DMS114 treated with DMSO at 0.1 percent for 48 hours (cell line): ENCODE results near the gene MRPS17.
"Not testable (repeated sequence)": the region's sequence is repeated elsewhere in the genome, so short reads cannot be mapped to it uniquely, and the experiment has no call there.

ENCODE experiments used
- DNase-seq: peaks from one replicate; lab custom pipeline; 2025; ENCODE audit not compliant: unreplicated experiment; lab: John Stamatoyannopoulos, UW

Gene MRPS17

GRCh38 chr7:55951637-55952351 is at the start of gene MRPS17:
Gene MRPS17 (plus strand): TSS chr7:55951877. CDS start chr7:55953196, 1,319 bp downstream.
- DNase-seq: peak; percentile 80

DNA sequence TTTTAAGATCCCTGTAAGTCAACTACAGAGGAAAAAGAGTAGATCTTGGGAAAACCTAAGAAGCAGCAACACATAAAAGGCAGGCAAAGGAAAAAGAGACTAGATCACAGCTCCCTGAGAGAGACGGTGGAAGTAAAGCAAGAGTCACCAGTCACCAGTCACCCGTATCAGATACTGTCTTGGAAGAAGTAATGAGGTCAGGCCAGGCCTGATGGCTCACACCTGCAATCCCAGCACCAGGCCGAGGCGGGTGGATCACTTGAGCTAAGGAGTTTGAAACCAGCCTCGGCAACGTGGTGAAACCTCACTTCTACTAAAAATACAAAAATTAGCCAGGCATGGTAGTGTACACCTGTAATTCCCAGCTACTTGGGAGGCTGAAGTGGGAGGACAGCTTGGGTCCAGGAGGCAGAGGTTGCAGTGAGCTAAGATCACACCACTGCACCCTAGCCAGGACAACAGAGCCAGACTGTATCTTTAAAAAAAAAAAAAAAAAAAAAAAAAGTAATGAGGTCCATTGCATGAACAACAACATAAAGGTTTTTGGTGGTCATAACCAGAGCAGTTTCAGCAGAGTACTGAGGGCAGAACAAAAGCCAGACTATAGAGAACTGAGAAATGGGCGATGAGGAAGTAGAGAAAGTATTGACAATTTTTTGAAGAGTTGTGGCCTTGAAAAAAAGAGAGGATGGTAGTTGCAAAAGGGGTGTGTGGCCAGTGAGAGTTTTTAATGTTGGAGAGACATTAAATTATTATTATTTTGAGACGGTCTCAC is 47.5 kb upstream of the MRPS17 start:
- DNase-seq: no peak

DNA sequence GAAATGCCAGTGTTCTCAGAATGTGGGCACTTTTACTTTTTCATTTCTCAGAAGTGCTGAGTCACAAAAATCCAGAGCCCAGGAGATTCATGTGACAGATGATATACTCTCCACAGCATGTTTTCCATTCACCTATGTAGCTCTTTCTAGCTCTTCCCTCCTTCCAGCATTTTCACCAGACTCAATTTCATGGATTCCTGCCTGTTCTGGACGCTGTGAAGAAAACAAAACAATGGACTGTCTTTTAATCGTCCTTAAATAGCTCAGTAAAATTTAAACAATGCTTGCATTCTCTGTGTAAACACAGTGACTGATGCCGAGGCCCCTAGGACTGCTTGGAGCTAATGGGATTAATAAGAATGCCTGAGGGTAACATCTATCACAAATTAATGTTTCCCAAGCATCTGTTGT is 38.9 kb upstream of the MRPS17 start:
- no peak for DNase-seq

- DNase-seq: no peak
These were observed 33.9 kb upstream of the MRPS17 start for GRCh38 chr7:55917771-55918170.

DNA sequence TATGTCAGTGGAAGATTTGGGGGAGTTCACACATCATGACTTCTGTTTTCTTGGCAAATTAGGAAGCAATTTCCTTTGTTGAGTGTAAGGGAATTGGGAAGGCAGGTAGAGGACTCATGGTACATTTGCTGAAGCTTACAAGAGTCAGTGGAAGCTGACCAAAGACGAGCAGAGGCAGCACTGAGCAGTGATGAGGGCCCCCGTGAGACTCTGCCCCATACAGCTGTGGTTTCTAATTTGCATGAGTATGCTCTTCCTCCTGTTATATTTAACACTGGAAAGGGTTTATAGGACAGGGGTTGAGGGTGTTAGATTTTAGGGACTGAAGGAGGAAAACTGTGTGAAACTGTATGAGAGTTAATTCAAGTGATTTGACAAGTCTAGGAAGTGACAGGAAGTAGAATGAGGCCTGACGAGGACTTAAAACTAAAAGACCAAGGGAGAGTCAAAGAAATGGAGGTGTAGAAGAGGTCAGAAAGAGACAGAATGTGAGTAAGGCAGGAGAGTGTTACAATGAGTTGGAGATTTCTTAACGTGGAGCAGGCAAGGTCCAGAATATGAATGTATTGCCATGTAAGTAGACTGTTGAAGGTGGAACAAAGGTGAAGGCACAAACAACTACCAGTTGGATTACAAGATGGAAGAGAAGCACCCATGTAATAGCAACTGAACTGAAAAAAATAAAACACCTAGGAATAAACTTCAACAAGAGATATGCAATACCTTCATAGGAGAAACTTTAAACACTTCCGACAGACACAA is 23.5 kb upstream of the MRPS17 start:
- no peak for DNase-seq

DNA sequence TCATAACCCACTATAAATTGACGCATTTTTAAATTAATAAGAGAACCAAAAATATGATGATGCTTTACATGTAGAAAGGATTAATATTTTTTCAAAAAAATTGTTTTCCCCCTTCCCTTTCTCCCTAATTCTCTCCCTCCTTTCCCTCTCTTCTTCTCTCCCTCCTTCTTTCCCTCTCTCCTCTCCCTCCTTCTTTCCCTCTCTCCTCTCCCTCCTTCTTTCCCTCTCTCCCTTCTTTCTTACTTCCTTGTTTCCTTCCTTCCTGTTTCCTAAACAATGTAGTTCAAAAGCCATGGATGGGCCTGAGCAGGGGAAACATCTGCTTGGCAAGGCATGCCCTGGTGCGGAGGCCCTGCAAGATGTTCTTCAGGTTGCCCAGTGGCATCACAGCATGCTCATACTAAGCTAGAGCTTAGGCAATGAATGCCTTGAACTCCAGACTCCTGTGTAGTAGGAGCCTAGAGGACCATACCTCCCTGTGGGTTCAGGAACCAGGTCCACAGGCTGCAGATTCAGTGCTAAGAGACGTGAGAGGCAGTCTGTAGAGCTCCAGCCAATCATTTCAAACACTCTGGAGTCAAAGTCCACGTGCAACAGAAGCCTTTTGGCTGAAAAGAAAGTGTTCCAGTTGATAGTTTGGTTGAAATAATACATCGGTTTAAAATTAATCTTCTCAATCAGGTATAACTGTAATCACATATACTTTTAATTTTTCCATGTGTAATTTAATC is 20.1 kb upstream of the MRPS17 start:
- no peak for DNase-seq

DNA sequence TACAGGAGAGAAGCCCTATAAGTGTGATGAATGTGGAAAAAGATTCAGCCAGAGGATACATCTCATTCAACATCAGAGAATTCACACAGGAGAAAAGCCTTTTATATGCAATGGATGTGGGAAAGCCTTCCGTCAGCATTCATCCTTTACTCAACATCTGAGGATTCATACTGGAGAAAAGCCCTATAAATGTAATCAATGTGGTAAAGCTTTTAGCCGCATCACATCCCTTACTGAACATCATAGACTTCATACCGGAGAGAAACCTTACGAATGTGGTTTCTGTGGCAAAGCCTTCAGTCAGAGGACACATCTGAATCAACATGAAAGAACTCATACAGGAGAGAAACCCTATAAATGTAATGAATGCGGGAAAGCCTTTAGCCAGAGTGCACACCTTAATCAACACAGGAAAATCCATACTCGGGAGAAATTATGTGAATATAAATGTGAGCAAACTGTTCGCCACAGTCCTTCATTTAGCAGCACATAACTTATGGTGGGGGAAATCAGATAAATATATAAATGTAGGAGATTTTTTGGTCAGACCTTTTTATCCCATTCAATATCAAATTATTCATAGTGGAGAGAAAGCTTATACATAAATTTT is 12.1 kb upstream of the MRPS17 start:
- no peak for DNase-seq

DNA sequence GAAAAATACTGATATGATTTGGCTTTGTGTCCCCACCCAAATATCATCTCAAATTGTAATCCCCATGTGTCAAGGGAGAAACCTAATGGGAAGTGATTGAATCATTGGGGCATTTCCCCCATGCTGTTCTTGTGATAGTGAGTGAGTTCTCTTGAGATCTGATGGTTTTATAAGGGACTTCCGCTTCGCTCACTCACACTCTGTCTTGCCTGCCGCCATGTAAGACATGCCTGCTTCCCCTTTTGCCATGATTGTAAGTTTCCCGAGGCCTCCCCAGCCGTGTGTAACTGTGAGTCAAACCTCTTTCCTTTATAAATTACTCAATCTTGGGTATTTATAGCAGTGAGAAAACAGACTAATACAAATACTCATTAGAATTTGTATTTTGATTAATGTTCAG is 5.1 kb upstream of the MRPS17 start:
- DNase-seq: no peak

- not testable (repeated sequence) for DNase-seq
These were observed 635 bp downstream of the MRPS17 start for GRCh38 chr7:55952352-55952671.

DNA sequence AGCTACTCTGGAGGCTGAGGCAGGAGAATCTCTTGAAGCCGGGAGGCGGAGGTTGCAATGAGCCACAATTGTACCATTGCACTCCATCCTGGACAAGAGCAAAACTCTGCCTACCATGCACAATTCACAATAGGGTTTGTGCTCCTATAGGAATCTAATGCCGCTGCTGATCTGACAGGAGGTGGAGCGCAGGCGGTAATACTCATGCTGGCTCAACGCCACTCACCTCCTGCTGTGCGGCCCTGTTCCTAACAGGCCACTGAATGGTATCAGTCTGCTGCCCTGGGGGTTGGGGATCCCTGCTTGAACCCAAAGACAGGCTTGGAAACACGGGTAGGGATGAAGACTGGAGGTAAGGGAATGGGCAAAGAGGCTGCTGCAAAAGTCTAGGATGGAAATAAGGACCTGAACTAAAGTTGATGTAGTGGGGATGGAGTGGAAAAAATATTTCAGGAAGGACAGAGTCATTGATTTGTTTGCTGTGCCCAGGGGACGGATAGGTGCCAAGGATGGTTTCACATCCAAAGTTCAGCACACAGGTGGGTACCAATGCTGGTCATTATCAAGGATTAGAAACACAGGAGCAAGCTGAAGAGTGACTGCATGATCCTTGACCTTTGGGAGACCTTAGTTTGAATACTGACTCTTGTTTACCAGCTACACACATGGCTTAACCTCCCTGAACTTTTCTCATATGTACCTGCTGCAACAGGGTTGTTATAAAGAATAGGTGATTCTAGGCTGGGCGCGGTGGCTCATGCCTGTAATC is 2.2 kb downstream of the MRPS17 start:
- no peak for DNase-seq

GRCh38 chr7:55957190-55957589 is 5.5 kb downstream of the MRPS17 start:
- DNase-seq: no peak

DNA sequence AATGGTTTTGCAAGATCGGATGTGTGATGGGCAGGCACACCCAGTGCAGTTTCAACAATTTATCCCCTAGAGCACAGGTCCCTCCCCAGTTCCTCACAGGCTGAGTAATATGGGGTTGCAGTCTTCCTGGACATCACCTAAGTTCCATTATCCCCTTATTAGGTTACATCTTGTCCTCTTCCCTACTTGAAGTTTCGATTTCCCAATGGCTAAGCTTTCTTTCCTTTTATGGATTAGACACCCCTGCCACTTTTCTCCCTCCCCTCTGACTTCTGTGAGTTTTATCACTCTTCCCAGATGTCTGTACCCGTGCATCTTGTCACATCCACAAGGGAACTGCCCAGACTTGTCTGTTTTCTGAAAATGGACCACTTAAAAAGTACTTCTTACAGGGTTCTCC is 10.3 kb downstream of the MRPS17 start:
- DNase-seq: no peak

- DNase-seq: no peak
These were observed 12.0 kb downstream of the MRPS17 start for GRCh38 chr7:55963584-55964168.

GRCh38 chr7:55964261-55965099 is 12.8 kb downstream of the MRPS17 start, which contains the start of gene NIPSNAP2:
Gene NIPSNAP2 (plus strand): TSS chr7:55964585. CDS start chr7:55964610, 25 bp downstream.
- DNase-seq: peak; percentile 35

GRCh38 chr7:55965100-55965470 is 13.4 kb downstream of the MRPS17 start:
- DNase-seq: peak; percentile 16

GRCh38 chr7:55965805-55966421 is 14.2 kb downstream of the MRPS17 start:
- no peak for DNase-seq

DNA sequence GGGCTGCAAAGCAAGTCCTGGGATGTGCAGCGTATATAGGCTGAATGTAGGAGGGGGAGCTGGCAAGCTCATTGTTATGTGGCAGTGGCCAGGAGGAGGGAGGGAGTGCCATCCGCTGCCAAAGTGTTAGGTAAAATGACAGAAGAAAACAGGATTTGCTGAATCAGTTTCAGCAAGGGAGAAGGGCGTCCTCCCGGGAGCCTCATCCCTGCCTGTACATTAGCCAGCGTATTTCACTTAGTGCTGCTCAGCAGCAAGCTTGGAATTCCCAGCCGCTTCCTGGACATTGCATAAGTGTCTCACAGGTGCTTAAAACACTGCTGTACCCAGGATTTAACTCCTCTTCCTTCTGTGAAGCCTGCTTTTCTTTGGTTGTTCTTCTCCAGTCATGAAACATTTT is 15.2 kb downstream of the MRPS17 start:
- DNase-seq: no peak

DNA sequence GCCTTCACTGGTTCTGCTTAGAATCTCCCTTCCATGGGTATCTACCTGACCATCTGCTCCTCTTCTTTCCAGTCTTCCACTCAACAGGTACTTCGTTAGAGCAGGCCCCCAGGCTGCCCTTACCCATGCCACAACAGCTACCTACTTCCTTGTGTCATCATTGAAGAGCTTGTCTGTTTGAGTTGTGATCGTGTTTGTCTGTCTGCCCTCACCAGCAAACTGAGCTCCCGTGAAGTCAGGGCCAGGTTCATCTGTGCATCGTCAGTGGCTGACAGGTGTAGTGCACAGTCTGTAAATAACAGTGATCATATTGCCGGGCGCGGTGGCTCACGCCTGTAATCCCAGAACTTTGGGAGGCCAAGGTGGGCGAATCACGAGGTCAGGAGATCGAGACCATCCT is 17.7 kb downstream of the MRPS17 start:
- DNase-seq: no peak
